ENCODE data around the gene THAP3.
"Not testable (repeated sequence)": the region's sequence is repeated elsewhere in the genome, so short reads cannot be mapped to it uniquely, and the experiment has no call there.

The THAP3 gene

GRCh38 chr1:6591222-6591621 lies 33.4 kb upstream of the THAP3 start:
- no peak for FAIRE-seq

- no peak for FAIRE-seq
Observed at GRCh38 chr1:6591644-6592043, 33.0 kb upstream of the THAP3 start.

- no peak for FAIRE-seq
Observed at GRCh38 chr1:6592441-6592840, 32.2 kb upstream of the THAP3 start.

- no peak for FAIRE-seq
Observed at GRCh38 chr1:6592865-6593593, 31.6 kb upstream of the THAP3 start.

GRCh38 chr1:6593810-6594209 lies 30.9 kb upstream of the THAP3 start:
- no peak for FAIRE-seq

GRCh38 chr1:6594977-6595740 lies 29.5 kb upstream of the THAP3 start:
- FAIRE-seq = no peak

- no peak for FAIRE-seq
Observed at GRCh38 chr1:6596351-6596750, 28.3 kb upstream of the THAP3 start.

GRCh38 chr1:6596886-6597776 lies 27.5 kb upstream of the THAP3 start:
- FAIRE-seq = no peak

GRCh38 chr1:6597777-6598131 lies 26.9 kb upstream of the THAP3 start:
- FAIRE-seq = no peak

GRCh38 chr1:6599141-6599975 lies 25.3 kb upstream of the THAP3 start:
- no peak for FAIRE-seq

GRCh38 chr1:6599991-6600390 lies 24.7 kb upstream of the THAP3 start:
- not testable (repeated sequence) for FAIRE-seq

- FAIRE-seq = no peak
Observed at GRCh38 chr1:6600410-6601048, 24.1 kb upstream of the THAP3 start.

GRCh38 chr1:6601049-6601922 lies 23.4 kb upstream of the THAP3 start:
- FAIRE-seq = no peak

GRCh38 chr1:6601923-6602668 lies 22.6 kb upstream of the THAP3 start:
- no peak for FAIRE-seq

GRCh38 chr1:6602669-6603237 lies 21.9 kb upstream of the THAP3 start, which contains the start of gene KLHL21:
Gene KLHL21, minus strand, starts transcription at chr1:6602869. Its CDS starts 52 bp downstream, at chr1:6602817.
- no peak for FAIRE-seq

GRCh38 chr1:6603238-6603914 lies 21.3 kb upstream of the THAP3 start:
- no peak for FAIRE-seq

- no peak for FAIRE-seq
Observed at GRCh38 chr1:6603915-6604558, 20.6 kb upstream of the THAP3 start.

GRCh38 chr1:6612641-6613360 lies 11.9 kb upstream of the THAP3 start:
- FAIRE-seq = no peak
